GM19328 (cell line): ENCODE data around the gene RNF150.

Experiments
- ATAC-seq: cut with Tn5 transposase; IDR thresholded peaks from one replicate; pipeline ENCODE4 v1.9.1; 2021; ENCODE audit warnings: mild to moderate bottlenecking, moderate library complexity; ENCODE audit not compliant: unreplicated experiment

The RNF150 gene

DNA sequence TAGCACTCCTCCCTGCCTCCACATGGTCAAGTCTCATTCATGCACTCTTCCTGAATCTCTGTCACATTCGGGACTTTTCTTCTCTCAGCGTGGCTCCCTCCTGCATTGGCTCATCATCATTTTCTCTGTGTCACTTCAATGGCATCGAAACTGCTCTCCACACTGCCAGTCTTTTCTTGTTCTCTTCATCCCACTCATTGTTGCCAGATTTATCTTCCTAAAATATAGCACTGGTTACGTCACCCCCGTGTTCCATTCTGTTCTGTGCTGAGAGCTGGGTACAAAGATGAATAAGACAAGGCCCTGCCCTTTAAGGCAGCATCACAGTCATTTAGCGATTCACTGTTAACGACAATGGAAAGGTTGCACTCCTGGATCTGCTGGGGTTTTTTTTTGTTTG lies 202.7 kb downstream of the RNF150 start:
- no peak for ATAC-seq

DNA sequence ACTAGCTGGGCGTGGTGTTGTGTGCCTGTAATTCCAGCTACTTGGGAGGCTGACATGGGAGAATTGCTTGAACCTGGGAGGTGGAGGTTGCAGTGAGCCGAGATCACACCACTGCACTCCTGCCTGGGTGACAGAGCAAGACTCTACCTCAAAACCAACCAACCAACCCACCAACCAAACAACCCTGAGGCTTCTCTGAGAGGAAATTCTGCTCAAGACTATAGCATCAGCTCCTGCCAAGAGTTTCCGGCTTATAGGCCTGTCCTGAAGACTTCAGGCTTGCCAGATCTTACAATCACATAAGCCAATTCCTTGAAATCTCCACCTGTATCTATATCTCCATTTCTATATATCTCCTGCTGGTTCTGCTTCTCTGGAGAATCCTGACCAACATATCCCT lies 203.3 kb downstream of the RNF150 start:
- no peak for ATAC-seq

DNA sequence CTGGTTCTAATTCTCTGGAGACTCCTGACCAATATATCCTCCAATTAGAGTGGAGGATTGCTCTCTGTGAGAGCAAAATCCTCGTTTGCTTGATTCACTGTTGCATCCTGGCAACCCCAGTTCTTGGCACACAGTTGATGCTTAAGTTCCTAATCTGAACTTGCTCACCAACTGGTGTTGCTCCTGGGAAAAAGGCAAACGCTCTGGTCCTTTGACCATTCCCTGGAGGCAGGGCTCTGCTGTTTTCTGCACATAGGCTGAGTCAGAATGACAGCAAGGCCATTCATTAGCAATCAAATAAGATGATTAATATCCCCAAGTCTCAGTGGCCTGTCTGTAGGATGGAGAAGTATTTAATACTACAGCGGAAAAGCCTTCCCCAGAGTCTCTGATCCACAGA lies 204.4 kb downstream of the RNF150 start:
- ATAC-seq = no peak

DNA sequence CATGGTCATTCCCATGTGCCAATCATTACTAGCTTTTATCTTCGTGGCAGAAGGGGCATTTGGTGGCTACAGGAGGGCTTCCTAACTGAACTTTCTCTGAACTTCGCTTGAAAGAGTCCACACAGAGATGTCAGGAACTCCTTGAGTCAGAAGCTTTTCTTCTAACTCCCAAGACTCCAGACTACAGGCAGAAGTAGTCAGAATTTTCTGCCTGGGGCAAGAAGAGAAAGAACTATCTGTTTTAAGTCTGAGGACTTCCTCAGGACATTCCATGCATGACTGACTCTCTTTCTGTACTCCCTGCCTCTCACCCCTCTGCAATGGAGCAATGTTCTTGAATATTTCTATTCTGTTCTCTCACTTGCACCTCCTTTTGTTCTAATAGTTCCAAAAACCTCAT lies 206.6 kb downstream of the RNF150 start:
- ATAC-seq = no peak

DNA sequence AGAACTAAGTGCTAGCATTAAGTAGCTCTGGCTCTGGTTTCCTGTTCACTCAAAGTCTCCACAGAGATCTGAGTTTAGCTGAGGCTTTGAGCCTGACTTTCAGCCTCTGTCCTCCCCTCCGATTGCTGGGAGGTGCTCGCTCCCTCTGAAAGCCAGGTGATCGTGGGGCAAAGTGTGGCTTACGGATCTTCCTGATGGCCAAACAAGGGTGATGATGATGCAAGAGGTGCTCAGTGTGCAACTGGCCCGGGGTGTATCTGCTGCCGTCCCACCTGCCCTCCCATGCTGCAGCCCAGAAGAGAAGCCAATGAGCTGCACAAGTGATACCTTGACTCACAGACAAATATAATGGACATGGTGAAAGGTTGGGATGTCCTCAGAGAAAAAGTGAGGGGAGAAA lies 207.9 kb downstream of the RNF150 start:
- no peak for ATAC-seq

DNA sequence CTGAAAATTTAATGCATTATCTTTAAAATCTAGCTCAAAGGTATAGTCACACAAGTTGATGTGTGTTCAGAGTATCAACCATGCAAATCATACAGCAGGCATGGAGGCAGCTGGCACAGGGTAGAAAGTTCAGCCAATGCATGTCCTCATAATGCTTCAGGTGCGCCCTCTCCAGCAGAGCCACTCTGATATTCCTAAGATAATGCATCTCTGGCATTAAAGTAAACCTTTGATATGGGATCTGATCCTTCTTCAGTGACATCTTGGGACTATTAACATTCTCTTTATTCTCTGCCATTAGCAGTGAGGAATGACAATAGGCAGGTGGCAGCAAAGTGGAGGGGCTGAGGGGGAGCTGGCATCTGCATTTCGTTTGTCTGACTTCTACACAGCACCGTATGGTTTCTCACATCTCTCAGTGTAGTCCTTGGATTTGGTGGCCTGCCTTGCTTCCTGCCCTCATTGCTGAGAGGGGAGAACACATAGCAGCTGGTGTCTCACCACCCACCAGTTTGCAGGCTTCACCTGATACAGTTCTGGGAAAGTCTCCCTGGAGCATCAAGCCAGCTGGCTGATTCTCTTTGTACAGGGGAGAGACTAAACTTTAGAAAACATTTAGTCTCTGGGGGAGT lies 208.4 kb downstream of the RNF150 start:
- ATAC-seq = no peak

DNA sequence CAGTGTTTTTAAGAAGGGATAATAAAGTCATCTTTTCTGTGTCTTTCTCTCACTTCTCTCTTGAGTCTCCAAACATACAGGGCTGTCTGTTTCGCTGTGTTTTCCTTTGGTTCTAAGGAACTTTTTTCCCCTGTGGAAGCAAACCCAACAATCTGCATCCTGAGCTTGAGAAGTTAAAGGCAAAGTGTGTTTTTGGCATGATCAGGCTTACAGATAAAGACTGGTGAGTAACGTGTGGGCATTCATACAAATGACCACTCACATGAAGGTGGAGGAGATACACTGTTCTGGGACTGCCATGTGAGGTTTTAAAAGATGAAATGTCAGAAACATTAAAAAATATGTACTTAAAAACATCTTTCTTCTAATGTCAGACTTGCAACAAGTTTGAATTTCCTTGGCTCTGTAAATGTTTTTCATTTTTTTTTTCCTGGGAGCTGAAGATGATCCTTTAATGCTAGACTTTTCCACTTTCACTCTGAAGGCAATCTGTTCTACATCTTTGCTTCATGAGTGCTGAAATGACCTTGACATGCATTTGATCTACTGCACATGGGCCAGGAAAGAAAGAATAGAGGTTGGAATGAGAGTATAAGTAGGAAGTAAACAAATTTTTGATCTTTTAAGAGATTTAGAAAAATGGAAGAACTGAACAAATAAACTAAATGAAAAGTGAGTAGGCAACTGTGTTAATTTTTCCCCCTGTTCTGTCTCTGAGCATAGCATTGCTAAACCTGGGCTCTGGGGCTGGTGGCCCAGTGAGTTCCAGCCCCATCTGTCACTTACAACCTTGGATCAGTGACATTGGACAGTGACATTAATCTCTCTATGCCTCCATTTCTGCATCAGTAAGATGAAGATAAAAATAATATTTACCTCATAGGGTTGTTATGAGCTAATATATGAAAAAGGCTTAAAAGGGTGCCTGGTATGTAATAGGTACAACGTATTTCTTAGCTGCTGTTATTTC lies 226.0 kb downstream of the RNF150 start:
- ATAC-seq = no peak

DNA sequence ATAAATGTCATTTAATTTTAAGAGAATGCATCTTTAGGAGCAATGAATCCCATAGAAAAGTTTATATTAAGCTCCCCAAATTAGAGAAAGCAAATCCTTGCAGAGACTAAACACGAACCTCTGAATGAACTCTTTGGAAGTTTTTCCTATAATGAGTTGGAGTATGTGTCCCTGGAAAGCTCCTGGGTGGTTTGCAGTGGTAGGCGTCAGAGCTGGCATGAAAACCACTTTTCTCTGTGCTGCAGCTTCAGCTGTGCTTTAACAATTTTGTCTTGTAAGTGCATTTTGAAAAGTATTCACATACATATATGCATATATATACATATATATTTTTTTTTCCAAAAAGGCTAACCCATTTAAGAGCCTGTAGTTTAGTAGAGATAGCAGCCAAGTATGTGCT lies 228.4 kb downstream of the RNF150 start:
- no peak for ATAC-seq

DNA sequence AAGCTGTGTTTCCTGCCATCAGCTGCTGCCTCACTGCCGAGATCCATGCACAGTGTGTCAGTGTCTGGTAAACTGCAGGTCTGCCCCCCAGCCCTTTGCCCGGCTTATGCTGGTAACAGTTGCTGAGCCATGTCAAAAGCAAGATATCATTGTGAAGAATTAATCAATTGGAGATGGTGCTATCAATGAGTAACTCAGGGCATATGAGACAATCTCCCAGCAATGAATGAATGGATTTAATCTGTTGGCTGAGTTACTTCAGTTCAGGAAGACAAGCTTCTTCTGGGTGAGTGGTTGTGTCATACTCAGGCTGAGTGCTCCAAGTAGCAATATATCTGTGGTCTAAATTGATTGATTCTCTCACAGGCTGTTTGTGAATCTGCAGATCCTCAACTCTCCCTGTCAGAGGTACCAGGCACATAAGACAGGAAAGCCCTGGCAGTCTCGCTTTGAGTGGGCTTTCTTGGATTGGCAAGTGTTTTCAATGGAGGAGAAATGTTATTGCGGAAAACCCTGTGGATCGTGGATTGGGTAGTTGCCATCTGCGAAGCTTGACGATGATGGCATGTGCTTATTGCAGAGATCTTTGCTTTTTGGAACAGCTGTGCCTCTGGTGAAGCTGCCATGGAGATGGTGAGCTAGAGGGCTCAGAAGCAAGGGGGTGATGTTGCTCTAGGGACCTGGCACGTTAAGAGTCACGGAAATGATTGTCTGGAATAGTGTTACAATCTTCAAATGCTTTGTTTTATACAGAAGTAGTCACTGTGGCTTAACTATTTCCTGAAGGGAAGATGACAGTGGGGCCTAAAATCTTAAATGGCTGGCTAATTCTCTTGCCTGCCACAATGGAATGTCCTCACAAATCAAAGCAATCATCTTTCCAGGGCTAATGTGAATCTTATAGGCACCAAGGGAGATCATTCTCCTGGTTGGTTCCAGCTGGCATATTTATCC lies 229.5 kb downstream of the RNF150 start:
- no peak for ATAC-seq

DNA sequence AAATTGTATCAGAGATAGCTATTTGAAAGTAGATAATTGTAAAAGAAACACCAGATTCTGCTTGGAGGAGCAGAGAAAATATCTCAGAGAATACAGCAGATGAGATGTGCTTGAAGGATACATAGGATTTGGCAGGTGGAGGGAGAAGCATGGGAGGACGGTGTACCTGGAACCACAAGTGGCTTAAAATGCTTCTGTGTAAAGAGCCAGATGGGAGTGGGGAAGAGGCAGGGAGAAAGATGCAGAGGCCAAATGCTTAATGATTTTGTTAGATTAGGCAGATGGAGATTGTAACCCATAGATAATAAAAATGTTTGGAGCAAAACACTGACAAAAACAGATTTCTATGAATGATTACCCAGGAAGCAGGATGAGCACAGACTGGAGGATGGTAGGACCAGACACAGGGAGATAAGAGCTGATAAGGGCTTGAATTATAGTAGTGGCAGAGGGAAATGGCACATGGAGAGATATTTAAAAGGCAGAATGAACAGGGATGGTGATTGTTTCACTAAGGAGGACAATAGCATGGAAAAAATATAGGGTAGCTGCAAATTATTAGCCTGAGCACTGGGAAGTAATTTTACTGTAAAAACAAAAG lies 231.4 kb downstream of the RNF150 start:
- no peak for ATAC-seq

DNA sequence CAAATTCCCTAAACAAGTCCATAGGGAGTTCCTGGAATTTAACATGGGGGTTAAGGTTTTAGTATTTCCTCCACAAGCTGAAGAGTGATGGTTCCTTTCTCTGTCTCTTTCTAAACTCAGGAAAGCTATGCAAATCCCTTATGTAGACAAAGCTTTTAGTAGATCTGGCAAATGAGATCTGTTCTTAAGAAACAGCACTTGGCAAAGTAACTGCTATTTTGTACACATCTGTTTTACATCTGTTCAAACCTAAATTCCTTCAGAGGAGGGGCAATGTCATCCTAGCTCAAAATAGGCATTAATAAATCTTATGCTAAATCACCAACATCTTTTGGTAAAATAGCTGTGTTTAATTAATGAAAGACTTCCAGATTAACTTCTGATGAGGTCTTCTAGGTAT lies 239.3 kb downstream of the RNF150 start:
- ATAC-seq = no peak

DNA sequence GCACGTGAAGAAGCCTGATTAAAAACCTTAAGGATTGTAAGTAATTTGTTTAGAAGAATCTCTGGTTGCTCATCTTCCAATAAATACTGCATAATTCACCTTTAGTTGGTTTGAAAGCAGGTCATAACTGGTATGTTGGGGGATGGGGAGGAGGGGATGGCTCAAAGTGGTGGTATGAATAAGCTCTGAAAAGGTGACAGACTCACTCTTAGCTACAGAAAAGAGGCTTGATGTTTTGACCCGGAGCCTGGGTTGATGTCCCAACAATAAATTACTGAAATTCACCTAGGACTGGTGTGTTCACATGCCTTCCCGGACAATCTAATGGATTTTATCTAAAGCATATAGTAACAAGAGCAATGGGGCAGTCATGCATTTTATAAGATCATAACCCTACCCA lies 245.2 kb downstream of the RNF150 start:
- no peak for ATAC-seq

DNA sequence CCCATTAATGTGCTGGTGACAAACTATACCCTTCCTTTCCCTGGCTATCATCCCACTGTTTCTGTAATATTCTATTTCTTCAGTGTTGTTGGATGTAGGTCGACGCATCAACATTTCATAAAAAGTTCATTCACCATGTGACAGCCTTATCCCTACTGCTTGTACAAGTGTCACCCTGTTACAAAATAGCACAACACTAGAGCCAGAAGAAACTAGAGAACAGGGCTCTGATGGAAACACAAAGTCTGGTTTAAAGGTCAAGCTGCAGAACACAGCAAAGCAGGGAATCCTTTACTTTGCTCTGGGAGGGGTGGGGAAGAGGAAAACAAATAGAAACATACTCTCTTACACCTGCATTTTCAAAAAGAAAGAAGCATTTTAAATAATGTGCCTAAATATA lies 245.8 kb downstream of the RNF150 start:
- no peak for ATAC-seq

DNA sequence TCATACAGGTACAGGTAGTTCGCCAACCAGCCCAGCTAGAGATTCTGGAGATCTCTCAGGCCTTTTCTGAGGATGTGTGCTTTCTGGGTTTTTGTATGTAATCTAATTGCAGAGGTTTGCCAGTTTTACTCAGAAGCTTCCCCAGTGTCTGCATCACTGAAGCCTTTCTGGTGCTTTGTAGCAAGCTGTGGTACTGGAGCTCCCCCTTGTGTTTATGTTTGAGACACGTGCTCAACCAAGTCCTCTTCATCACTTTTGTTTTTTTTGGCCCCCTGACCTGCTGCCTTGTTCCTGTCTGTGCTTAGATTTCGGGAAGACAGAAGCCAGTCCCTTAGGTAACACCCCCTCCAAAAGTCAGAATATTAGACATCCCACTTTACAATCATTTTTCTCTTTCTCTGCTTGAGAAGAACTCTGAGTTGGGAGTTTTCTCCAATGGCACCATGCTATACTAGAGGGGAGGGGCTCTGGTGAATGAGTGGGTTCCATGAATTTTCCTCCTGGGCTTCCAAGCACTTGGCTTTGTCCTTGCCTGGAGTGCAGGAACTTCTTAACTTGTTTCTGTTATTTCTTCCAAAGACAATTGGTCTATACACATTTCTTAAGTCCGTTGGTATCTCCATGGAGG lies 248.7 kb downstream of the RNF150 start:
- peak; percentile 81 for ATAC-seq

DNA sequence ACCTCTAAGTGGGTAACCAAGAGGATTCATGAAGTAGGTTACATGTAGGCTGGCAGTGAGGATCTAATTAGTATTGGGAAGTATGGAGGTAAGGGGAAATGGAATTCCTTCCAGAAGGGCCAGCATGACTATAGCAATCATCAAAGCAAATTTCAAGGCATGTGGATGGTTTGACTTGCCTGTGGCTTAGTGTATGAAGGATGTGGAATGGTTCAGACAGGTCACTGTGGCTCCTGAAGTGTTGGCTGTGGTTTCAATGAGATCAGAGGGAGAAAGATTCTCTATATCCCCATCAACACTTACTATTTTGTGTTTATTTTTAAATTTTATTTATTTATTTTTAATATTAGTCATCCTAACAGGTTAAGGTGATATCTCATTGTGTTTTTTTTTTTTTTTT lies 255.5 kb downstream of the RNF150 start:
- ATAC-seq = no peak

DNA sequence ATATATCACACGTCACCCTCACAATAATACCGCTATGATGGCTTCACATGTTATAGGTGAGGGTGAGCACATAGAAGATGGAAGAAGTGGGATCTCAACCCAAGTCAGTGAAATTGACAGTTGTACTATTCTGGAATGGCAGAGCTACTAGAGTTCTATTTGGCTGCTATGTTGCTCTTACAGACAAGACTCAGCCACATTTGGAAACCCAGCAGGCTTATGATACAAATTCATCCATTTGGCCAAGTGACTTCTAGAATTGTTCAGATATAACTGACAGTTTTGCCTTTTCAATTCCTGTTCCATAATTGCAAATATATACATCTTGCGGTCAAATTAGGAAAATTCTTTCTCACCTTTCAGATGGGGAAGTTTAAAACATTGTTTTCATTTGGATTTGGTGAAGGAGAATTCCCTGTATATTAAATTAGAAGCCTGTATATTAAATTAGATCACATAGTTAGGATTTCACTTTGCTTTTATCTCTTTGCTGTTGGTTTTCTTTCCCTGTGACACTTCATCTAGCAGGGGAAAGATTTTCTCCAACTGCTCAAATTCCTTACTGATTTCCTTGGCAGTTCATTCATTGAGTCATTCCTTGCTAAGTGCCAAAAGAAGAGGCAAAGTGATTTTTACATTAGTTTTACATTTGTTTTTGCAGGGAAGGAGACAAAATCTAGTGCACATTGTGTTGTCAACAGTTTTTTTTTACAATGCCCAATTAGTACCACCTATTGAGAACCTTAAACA lies 256.5 kb downstream of the RNF150 start:
- no peak for ATAC-seq

DNA sequence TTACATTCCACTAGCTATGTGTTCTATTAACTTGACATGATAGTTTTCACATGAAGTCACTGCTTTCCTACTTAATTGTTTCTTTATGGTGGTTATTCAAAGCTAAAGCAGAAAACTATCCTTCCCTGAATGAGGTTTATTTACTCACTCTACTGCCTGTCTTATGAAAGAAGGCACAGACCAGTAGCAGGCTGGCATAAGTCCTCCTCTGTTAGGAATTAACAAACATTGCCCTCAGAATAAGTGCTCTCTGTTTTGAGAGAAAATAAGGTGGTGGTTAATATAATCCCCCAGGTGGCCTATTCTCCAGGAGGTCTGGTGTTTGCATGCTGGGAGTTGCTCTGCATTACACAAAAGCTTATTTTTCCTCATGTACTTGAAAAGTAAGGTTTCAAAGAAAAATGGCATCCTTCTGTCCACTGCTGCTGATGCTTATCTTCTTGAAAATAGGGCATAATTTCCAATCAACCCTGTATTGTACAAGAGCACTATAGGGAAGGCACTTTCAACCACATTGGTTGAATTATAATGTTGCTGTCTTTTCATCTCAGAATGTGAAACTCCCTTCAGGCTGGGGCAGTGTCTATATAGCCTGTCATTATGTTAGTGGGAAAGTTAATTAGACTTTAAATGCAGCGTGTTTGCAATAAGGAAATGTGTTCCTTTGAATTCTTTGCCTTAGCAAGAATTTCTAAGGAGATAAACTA lies 257.4 kb downstream of the RNF150 start:
- no peak for ATAC-seq

DNA sequence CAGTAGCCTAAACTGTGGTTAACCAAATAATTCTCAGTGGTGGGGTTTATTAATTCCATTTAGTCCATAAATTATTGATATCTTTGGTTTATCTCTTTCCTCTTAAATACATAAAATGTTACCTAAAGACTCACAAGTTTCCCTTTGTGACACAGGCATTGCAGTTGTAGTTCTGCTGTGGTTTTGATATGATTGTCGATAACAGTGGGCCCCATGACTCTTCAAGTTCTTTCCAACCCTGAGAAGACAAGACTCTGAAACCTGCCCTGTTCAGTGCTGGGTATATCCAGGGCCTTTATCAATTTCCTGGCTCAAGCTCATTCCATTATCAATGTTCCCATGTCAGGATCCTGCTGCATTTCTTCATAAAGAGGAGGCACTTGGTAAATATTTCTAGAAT lies 259.2 kb downstream of the RNF150 start:
- ATAC-seq = no peak

DNA sequence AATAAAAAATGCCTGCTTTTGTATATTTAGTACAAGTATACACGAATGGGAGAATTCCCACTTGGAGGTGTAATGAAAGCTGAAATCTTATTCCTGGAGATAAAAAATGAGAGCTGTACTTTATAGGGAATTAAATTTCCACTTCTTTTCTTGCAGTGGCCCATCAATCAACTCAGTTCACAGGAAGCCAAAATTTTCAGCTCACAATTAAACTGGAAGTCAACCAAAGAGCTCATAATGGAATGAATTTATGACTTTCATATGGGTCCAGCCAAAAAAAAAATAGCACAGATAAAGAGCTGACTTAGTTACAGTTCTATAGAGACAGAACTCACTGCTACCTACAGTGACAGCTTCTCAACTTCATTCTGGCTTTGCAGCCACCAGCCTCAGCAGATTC lies 261.9 kb downstream of the RNF150 start:
- no peak for ATAC-seq
